ENCODE results near the gene CARD19.

The CARD19 gene, protein sequence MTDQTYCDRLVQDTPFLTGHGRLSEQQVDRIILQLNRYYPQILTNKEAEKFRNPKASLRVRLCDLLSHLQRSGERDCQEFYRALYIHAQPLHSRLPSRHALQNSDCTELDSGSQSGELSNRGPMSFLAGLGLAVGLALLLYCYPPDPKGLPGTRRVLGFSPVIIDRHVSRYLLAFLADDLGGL

DNA sequence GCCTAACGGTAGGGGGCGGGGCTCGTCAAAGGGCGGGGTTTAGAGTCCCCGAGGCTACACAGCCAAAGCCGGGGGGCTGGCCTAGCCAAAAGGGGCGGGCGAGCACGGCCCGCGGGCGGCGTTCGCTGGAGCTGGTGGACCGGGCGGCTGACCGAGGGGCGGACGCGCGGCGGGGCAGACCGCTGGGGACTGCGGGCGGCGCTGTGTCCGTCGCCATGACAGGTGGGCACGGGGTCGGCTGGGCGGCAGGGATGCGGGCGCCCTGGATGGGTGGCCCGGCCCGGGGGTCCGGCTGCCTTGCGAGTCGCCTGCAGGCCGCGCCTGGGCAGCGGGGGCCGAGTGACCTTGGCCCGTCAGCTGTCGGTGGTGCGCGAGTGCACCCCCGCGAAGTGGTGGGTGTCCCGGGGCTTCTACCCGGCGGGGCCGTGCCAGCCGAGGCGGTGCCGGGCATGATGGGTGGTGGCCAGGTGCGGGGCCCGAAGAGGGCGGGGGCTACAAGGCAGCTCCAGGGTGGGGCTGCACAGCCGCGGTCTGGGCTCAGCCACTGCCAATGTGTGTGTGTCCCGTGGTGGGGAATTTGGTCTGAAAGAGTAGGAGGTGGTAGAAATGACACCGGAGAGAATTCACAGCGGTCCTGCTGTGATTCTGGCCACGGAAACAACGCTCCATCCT is at the start of gene CARD19:
Gene CARD19, plus strand, starts transcription at position 87 of the 672 bp plus-strand sequence. Its CDS starts 129 bp downstream, at position 216.
- no peak for FAIRE-seq

GRCh38 chr9:93048566-93049448 is 47.2 kb upstream of the CARD19 start:
- FAIRE-seq, result no peak

DNA sequence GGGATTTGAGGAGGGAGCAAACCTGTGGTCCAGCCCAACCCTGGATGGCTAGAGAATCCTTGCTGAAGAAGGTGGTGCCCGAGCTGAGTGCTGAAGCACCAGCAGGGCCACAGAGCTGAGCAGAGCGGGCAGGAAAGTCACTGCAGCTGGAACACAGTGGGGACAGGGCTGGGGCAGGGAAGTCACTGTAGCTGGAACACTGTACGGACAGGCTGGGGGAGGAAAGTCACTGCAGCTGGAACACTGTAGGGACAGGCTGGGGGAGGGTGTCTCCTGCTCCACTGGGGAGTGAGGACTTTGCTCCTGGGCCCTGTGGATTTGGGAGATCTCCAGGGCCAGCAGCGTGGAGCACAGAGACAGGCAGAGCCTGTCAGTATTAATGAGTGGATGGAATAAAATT is 46.5 kb upstream of the CARD19 start:
- FAIRE-seq, result no peak

- no peak for FAIRE-seq
These were observed 45.8 kb upstream of the CARD19 start for GRCh38 chr9:93050231-93050630.

- no peak for FAIRE-seq
These were observed 44.3 kb upstream of the CARD19 start for GRCh38 chr9:93051680-93052089.

- FAIRE-seq, result no peak
These were observed 43.1 kb upstream of the CARD19 start for GRCh38 chr9:93052791-93053540.

DNA sequence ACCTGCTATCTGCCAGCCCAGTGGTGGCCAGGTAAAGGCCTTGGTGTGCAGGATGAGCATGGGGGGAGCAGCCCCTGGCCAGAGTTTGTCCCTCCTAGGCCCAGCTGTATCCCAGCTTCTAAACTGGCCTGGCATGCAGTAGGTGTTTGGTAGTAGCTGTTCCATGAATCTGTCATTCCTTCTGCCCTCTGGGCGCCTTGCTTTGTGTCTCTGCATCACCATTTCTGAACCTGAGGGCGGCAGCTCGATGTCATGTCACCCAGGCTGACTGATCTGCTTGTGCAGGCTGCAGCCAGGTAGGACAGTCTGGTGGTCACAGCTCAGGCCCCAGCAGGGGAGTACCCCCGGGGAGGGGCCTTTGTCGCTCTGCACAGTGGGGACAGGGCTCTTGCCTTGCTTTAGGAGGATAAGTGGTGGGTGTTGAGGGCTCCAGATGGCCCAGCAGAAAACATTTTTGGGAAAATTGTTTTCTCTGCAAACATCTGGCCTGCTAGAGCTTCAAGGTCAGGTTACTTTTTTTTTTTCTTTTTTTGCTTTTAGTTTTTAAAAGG is 42.2 kb upstream of the CARD19 start:
- FAIRE-seq, result no peak

GRCh38 chr9:93054758-93055704 is 41.0 kb upstream of the CARD19 start:
- FAIRE-seq, result no peak

- no peak for FAIRE-seq
These were observed 38.8 kb upstream of the CARD19 start for GRCh38 chr9:93057042-93057702.

DNA sequence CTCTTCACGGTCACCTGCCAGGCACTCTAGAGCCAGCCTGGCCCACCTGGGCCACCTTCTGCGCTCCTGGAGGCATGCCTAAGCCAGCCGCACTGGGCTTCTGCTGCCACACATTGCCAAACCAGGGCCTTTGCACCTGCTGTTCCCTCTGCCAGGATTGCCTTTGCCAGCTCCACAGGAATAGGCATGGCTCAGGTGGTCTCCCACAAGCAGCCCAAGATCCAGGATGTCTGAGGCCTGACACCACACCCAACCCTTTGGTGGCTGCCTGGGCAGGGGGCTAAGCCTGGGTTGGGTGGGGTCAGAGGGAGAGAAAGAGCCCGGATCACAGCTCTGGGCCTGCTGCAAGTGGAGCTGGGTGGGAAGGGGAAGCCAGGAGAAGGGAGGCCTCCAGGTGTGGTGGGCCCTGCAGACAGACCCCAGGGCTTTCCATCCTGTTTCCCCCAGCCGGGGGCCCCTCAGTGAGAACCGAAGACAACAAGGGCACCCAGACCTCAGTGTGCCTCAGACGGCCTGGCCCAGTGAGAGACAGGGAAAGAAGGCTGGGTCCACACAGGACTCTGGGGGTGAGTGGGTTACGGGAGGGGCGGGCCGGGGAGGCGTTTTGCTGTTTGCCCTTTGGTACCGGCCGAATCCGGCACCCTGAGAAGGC is 38.2 kb upstream of the CARD19 start:
- FAIRE-seq, result no peak

DNA sequence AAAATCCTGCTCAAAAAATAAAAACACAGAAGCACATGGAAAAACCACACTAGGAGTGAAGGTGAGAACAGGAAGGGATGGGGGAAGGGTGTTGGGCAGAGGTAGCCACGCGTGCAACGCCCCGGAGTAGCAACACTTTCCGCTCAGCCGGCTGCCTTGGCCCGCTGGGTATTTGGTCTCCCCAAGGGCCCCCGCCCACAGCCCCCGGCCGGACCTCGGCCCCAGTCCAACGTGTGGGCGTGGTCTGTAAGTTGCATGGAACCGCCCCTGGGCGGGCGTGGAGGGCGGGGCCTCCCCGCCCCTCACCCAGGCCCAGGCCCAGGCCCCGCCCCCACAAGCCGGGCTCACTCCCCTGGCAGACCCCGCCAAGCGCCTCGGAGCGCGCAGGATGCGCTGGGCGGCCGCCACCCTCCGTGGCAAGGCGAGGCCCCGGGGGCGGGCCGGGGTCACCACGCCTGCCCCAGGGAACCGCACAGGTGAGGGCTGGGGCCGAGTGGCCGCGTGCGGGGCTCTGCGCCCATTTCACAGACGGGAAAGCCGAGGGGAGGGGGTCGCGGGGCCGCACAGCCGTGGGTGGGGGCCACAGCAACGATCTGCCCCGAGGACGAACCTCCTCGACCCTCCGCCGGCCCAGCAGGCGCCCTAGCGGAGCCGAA is 37.5 kb upstream of the CARD19 start, which contains the start of gene SUSD3:
Gene SUSD3, plus strand, starts transcription at position 347 of the 656 bp plus-strand sequence. Its CDS starts 42 bp downstream, at position 389.
- no peak for FAIRE-seq

DNA sequence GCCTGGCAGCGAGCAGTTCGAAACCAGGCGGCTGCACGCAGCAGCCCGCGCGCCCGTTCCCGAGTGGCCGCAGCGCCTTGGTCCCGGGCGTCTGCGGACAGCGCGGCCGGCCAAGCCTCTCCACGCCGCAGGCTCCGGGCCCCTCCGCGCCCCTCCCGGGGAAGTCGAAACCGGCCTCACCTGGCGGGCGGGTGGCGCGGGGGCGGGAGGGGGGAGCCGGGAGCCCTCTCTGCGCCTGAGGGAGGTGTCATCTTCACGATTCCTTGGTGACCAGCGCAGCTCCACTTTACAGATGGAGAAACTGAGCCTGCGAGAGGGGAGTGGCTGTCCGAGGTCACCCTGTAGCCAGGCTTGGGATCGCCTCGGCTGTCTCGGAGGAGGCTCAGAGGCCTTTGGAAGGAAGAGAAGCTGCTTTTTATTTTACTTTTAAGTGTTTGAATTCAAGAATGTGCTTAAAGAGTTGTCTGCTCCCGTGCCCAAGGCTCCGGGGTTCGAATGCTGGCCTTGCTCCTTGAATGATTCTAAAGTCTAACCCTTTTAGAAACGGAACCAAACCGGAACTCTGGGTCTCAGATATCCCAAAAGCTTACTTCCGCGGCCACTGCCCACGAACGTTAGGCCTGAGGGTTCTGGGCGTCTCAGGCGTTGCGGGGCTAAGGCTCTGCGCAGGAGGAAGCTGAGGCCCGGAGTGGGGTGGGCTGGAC is 36.9 kb upstream of the CARD19 start:
- FAIRE-seq, result no peak

DNA sequence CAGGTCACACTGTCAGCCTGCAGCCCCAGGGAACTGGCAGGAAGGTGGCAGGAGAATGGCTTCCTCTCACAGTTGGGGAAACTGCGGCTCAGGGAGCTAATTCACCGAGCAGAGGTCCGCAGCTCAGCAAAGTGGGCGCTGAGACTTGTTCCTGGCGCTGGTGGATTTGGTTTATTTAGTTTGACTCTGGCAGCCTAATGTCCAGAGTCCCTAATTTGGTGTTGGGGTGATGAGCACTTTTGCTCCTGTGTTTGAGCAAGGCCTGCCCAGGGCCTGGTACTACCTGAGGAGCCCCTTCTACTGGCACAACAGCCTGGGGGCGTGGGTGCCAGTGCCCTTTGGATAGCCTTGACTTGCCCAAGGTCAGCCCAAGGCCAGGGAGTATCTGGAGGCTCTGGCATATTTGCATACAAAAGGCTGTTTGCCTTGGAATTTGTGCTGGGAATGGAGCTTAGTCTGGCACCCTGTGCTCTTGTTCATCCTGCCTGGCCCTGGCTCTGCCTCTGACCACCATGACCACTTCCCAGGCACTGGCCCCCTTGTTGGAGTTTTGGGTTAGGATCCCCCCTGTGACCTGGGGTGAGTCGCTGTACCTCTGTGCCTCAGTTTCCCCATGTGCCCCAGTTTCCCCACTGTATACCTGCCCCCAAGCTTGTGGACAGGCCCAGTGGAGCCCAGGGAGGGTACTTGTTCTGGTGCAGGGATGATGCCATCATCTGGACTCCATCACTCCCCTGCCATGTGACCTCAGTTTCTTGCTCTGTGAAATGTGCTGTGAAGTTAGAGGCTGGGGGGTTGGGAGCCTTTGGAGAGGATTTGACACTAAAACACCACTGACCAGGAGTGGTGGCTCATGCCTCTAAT is 36.1 kb upstream of the CARD19 start:
- no peak for FAIRE-seq

- no peak for FAIRE-seq
These were observed 35.2 kb upstream of the CARD19 start for GRCh38 chr9:93060746-93061259.

GRCh38 chr9:93061260-93061751 is 34.7 kb upstream of the CARD19 start:
- FAIRE-seq, result no peak

DNA sequence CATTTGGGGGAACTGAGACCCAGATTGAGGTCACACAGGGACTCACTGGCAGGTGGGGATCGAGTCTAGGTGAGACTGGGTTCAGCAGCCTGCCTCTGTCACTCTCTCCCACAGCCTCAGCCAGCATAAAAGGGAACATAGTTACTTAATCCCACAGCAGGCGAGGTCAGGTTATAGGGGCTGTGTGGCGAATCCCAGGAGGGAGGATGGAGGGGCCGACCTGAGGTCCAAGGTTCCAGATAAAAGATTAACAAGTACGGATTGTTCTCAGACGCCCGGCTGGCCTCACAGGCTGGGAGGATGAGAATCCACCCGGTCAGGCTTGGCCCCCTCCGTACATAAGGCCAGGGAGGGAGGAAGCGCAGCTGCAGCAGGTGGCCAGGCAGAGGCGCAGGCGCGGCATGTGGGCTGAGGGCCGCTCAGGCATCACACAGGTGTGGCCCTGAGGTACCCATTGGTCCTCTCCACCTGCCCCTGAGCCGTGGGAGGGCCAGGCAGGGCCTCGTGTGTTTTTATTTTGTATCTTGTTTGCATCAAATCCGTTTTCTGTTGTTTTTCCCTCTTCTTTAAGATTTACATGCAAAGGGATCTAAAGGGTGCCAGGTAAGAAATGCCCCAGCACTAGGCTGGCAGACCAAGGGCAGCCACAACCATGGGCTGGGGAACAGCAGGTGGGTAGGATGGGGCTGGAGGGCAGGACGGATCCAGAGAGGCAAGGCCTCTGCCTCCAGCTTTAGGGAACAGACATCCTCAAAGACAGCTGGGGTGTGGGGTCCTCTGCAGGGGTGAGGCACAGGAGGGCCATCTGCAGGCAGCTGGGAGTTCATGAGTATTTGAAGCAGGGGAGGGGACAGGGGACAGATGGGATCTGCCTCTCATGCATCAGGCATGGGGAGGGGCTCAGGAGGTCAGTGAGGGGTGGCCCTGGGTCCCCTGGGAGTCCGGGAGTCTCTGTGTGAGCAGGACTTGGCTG is 33.9 kb upstream of the CARD19 start:
- no peak for FAIRE-seq

Measured in endometrium (tissue), 2 donors.